NCI-H1694 (cell line): Measurements from ENCODE around the gene SLC9A9.
A peak's percentile ranks its signal among the peaks of the same experiment; 100 is the strongest.

Experiments
- DNase-seq: peaks from one replicate; lab custom pipeline; 2025; lab: John Stamatoyannopoulos, UW

The SLC9A9 gene

DNA sequence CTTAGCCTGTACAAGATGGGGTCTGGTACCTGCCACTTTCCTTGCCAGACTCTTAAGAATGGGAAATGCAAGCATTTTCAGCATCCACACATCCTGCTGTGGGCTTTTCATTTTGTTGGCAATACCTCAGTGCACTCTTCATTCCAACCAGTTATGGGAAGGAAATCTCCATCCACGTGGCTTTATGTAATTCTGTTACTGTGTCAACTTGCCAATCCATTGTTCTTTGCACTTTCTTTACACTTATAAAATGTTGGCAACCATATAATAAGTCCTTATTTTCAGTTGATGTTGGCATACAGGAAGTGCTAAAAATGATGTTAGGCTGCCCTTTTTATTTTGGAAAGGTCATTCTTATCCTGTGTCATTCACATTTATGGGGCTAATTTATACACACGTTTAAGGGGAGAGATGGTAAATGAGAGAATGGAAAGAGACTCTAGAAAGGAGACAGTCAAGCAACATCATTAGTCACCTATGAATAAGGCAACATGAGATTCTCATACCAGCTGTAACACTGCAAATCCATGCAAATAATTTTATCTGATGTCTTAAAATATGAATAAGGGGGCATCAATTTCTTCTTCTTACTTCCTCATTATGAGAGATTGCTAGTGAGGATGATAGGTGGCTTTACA is 490.0 kb downstream of the SLC9A9 start:
- no peak for DNase-seq

DNA sequence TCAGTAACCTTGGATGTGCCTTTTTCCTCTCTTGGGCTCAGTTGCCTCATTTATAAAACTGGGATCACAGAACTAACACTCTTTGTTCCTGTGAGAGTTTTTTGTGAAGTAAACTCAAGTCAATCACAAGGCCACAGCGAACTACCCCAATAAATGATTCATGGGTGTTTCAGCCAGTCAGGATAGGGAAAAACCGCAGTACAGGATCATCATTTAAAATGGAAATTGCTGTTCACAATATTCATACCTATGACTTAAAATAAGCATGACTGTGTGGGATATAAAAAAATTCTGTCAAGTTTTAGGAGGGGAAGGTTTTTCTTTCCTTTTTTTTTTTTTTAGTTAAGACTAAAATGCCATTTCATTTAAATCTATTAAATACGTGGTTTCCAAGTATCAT is 490.6 kb downstream of the SLC9A9 start:
- DNase-seq, result no peak

DNA sequence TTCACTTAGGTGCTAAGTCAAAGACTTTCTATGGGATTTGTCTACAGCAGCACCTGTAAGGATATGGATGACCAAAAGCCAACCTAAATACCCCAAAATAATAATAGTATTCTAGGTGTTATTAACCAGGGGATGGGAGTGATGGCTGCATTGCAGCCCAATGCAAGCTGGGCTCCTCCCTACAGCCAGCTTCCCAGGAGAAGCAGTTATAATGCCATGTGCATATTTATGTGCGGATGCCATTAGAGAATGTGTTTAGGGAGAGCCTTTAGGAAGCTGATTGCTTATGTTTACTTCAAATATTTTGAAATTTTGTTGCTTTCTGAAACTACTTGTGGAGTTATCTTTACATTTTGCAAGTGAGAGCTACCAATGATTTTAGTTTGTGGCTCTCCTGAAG is 491.4 kb downstream of the SLC9A9 start:
- DNase-seq, result no peak

DNA sequence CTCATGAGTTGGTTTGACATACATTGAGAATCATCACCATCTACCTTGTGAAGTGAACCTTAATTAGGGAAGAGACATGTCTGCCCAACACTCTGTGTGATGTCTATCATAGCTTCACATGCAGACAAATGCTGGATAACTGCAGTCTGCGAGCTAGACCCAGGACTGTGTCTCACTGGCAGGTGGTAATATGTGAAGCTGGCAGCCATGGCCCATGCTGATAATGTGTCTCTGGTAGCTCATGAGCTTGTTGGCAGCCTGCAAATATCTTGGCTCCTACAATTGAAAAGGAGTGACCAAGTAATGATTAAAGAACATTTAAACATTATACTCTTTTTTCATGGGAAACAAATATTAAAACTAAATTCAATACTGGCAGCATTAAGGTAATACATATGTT is 493.9 kb downstream of the SLC9A9 start:
- DNase-seq, result no peak

DNA sequence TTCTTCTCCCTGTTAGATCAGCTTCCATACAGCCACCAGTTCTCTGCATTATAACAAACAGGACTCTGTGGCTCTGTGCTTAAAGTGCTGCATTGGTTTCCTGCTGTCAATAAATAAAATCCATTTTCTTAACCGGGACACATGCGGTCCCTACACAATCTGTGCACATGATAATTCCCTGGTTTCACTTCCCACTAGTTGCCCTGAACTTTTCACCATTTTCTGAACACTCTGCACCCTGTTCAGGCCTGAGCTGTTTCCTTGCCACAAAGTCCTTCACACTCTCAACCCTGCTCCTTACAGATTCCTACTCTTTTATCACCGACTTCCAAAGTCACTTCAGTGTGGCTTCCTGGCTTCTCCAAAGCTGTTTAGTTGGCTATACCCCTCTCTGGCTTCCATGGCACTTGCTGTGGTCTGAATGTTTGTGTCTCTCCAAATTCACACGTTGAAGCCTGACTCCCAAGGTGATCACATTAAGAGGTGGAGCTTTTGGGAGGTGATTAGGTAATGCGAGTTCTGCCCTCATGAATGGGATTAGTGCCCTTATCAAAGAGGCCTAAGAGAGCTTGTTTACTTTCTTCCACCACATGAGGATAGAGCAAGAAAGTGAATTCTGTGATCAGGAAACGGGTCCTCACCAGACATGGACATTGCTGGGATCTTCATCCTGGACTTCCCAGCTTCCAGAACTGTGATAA is 495.3 kb downstream of the SLC9A9 start:
- no peak for DNase-seq

DNA sequence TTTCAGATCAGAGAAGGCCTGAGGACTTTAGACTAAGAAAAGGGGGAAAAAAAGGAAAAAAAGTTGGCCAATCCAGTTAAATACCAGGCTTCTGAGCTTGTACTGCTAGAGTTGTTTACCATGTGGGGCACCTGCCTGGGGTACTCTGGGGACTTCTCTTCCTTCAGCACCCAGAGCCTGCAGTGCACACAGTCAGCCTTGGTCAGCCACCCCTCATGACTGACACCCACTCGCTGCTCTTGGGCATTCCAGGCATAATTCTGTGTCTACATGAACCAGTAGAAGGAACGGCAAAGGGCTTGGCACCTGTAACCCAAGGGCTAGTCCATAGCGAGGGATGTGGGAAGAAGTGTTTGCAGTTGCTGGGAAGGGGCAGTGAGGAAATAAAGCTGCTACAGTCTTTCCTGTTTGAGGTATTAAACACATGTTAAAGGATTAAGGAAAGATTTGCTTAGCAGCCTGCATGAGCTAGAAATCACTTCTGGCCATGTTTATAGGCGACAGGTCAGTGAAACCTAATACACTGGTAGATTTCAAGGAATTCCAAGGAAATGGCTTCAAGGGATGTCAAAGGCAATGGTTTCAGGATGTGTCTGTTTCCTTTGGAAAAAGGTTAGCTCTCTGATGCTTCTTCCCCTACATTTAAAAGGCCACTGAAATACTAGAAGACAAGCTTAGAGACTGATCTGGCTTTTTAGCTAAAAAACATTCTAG is 496.2 kb downstream of the SLC9A9 start:
- no peak for DNase-seq

DNA sequence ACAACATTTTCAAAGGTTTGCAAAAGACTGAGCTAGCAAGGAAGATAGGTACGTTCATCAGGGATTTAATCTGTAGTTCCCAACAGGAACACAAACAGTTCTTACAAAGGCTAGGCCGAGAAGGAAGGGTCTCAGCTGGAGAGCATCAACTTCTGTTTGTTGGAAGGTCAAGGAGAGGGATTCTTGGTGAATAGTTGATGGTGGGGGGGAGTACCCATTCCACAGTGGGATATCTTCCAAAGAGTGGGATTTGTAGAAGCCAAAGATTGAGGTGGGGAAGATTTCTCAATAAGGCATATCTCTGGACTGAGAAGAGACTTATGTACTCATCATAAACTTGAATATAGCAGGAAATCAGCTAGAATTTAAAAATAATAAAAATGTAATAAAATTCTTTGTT is 496.9 kb downstream of the SLC9A9 start:
- DNase-seq, result no peak

DNA sequence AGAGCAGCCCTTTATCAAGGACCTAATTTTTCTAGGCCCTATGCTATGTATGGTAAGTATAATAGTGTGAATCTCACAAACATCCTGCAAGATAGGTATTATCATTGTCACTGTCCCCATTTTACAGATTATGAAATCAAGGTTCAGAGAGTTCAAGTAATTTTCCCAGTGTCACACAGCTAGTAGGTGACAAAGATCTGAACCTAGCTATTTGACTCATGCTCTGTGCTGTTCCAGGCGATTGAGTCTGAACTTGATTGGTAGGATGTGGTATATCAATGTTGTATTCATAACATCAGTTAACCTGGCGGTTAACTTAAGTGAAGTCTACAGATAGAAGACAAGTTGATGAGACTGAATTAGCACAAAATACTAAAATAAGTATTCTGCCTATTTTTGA is 498.8 kb downstream of the SLC9A9 start:
- DNase-seq, result no peak

DNA sequence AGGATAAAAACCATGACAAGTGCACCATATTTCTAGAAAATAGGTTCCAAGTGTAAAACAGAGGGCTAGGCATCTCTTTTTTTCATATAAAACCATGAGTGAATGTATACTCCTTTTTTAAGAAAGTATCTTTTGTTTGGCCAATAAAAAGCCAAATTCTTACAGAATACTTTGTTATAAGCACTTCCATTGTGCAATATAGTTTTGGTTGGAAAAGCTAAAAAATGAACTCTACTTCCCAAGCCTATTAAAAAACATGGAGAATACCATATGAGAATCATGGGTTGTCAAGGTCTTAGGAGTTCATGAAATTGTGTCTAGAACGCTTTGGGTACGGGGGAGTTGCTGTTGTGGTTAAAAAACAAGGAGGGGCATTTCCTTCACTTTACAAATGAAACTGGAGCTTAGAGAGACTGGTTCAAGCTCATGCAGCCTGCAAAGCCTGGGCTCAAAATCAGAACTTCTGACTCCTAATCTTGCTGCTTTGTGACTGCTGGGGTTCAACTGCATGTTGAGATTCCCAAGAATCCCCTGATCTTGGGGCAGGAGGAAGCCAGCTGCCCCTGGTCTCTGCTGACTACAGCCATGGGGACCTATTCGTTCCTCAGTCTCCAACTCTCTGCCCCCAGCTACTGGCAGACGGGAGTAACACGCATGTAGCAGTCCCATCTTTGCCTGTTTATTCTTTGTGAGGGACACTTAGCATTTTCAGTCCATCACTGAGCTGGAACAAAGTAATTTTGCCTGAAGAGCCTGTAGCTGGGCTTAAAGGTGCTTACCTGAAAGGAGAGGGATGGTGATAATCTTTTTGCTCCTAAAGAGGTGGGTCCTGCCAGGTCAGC is 499.6 kb downstream of the SLC9A9 start:
- DNase-seq, result no peak

DNA sequence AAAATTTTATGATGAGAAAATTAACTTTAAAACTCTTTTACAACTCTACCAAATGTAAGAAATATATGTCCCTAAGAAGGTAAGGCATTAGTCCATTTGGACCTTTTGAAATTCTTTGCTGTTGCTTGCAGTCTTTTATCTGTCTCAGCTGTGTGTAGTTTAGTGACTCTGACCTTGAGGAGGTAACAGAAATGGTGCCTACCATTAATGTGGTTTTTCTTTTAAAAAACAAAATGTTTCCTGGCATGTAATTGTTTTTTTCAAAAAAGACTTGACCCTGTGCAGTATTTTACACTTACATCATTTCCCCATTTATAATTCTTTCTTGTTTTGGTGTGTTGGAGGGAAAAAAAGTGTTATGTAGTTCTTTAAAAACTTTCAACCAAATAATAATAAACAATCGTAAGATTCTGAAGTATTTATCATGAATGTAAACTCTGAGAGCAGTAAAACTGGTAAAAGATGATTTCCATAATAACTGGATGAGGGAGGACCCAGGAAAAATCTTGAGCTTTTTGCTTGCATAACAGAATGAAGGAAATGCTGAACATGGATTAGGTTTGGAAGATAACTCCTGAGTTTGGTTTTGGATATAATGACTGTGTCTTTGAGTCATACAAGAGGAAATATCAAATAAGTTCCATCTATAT is 503.6 kb downstream of the SLC9A9 start:
- no peak for DNase-seq

DNA sequence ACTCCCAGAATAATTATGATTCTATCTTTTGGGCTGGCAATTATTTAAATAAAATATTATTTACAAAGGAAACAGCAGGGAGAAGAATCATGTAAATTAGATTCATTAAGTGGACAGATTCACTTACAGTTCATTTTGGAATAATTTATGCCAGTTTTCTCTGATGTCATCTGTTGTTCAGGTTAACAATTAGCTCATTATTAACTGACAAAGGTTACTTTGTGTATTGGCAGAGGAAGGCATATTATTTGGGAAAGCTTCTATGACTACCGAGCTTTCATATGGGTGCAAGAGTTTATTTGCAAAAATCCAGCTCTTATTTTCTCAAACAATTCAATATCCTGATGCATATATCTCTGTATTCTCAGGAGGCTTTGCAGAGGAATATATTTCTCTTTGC is 504.3 kb downstream of the SLC9A9 start:
- no peak for DNase-seq

DNA sequence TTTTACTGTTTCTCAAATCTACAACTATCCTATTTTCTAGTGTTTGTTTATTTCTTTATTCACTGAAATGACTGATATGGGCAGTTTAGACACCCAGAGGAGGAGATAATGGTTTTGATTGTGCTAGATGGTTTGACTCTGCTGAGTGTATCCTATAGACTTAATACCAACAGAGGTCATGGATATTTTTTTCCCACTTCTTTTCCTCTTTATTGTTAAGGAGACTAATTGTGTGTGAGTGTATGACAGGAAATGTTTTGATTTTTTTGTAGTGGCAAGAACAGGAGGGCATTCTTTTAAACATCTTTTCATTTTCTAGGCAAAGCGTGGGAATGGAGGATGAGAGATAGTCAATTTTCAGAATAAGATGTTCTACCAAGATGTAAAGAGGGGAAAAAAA is 505.2 kb downstream of the SLC9A9 start:
- no peak for DNase-seq

DNA sequence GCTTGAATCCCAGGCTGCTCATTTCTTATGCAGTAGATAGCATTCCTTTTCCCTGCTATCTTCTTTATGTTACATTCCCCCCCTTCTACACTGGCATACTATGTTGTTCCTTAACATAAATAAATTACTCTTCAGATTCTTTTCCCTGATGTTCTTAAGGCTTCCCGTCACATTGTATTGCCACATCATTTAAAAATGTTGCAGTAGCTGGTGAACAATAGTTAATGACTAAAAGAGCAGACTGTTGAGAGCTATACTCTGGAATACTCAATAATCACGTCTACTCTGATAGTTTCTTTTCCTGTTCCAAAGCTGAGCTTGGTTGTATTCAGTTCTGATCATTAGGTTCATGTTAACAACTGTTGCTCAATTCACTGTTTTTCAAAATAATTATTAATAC is 508.8 kb downstream of the SLC9A9 start:
- DNase-seq, result no peak

DNA sequence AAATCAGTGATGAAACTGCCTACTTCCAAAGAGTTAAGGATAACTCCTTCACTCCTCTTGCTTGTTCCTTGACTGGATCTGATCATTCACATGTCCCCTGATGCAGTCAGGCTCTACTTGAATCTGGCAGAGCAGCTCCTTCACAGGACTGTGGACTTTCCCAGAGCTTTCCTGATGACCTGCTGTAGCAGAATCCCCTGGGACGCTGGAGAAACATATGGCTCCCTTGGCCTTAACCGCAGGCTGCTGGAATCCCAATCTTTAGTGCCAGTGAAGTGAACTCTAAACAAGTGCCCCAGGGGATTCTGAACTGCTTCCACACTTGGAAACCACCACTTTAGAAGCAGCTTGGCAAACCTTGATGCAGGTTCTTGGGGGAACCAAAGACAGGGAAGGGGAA is 510.9 kb downstream of the SLC9A9 start:
- DNase-seq, result peak; percentile 79

DNA sequence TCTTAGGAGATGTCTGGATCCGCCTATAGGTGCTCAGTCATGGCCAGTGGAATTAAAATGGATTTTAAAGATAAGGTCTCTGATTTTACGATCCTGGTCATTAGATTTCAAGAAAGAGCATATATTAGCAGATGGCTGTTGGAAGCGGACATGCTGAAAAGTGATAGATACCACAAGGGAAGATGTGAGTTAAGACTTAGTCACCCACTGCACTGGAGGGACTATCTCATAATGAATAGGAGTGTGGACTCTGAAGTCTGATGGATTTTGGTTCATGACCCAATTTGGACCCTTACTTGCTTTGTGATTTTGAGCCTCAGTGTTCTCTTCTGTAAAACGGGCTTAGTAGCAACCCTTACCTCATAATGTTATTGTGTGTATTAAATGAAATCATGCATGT is 514.0 kb downstream of the SLC9A9 start:
- DNase-seq, result no peak

DNA sequence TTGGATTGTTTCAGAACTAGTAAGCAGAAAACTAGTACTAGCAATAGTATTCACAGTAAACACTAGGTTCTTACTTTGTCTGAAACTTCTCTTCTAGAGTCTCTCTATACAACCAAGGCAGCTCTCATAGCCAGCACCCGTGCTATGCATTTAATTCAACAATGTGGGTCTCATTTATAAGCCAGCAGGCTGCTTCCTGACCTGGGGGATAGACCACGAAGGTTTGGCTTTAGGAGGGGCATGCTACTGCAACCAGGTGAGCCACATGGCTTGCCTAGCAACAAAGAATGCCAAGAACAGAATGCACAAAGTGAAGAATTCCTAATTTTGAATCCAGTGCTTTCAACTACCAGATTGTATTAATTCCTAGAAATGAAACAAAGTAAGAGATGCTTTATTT is 514.9 kb downstream of the SLC9A9 start:
- DNase-seq, result no peak

DNA sequence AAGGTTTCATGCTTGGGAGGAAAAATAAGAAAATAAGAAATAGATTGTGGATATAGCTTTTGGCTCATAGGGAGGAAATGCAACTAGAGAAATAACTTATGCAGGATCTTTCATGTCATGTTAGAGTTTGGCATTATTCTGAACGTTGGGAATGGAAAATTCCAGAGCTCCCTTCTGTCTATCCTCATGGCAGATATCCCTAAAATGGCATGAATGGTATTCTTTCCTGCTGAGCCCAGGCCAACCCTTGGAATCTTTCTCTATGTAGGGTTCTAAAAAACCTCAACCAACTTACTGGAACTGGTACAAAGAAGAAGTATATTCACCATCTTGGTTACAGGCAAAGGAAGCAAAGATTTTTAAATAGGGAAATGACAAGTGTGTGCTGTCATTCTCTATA is 516.2 kb downstream of the SLC9A9 start:
- no peak for DNase-seq

DNA sequence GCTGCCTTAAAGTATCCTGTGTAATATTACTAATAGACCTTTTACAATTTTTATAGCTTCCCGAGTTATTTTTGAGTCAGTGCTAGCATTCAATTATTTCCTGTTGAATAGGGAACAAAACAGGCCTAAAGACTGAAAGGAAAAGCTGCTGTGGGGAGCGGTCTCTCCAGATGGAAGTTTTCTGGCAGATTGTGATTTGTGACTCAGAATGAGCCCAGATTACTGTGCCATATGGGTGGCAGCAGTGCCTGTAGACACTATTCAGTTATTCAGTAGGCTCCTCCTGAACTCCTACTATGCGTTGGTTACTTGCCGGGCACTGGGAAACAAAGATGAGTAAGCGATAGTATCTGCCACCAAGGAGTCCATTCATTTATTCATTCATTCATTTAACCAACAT is 516.9 kb downstream of the SLC9A9 start:
- peak; percentile 98 for DNase-seq

DNA sequence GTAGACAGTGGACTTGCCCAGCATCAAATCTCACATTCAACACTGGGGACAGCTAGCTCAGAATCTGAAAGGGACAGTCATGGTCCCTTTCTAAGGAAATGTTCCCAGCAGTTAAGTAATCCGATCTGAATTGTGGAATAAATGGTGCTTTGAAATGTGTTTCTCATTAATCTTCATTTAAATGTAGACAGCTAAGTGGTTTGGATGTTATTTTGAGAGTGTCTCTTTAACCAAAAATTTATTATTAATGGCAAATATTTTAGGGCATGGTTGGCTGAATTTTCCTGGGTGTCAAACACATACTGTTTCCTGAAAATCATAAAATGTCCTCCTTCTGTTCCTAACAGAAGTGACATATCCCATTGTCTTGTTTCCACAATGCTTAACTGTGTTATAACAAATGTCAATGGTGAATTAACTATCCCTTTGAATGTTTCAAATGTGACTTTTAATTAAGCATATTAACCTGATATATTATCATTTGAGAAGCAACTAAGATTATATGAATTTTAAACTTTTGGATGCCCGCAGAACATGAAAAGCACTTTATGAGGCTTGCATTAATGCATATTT is 517.9 kb downstream of the SLC9A9 start:
- peak; percentile 37 for DNase-seq

DNA sequence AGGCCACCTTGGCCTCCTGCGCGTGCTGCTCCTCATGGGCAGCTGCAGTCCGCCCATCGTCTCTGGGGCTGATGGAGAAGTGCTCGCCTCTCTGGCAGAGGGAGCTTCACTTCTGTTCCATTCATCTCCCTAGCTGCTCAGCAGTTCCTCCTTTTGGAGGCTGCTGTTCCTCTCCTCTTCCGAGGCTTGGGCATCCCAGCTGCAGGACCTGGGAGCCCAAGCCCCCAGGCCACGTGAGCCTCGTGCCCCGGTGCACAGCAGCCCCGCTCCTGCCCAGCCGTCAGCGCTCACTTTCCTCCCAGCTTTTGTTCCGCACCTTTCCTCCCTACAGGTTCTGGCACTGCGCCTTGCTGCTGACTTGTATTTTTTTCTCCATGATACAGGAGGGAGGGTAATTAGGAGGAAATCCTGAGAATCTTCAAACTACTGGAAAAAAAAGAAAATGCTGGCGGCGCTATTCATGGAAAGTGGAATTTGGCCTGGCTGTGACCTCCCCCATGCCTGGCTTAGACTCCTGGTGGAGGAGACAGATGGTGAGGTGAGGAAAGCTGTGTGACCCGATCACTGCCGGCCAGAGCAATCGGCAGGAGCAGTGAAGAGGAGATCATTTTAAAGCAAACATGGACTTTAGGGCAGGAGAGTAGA is 518.6 kb downstream of the SLC9A9 start:
- no peak for DNase-seq

DNA sequence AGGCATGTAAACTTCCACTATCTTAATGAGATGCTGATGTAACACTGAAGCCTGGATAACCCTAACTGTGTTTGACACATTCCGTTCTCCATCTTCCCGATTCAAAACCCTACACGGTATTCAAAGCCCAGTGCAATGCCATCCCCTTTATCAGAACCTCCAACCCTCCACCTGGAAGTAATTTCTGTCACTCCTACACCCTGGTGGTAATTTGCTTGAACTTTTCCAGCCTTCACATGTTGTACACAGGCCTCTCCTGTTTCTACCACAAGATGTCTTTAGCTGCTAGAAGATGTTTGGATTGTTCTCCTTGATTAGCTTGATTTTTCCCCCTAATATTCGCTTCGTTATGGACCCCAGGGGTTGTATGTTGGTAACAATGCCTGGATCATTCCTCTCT is 519.8 kb downstream of the SLC9A9 start:
- DNase-seq, result no peak
